ENCODE measurements around the gene TNRC6C. TPM values are rescaled to one million over a fixed set of nuclear protein-coding genes. Genes with fewer than 3 reads are reported as not detected.

Gene TNRC6C
- total RNA-seq, 4 donors from 2014 or later, result 9.1 to 32.7 (median 14.3) TPM

DNA sequence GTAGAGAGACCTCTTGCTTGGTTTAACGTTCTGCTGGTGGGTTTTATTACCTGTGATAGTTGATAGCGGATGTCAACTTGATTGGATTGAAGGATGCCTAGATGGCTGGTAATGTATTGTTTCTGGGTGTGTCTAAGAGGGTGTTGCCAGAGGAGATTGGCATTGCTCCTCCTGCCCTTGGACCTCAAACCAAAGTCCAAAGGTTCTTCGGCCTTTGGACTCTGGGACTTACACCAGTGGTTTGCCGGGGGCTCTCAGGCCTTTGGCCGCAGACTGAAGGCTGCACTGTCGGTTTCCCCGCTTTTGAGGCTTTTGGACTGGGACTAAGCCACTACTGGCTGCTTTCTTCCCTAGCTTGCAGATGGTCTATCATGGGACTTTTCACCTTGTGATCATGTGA, 17.5 kb upstream of the TNRC6C start:
- intact Hi-C loops (cut with DNase I), result no loop called here
- no peak overlapping the region for H3K27ac ChIP-seq
- no peaks in the 10 kb centered on the region for H3K27me3 ChIP-seq
- no peaks in the 10 kb centered on the region for H3K36me3 ChIP-seq
- 86 to 92% methylated on average over 7 of the region's 7 CpGs for WGBS, 2 donors
- no peaks in the 10 kb centered on the region for H3K4me1 ChIP-seq
- DNase-seq, result no peak
- H3K4me3 ChIP-seq (replicated peaks in 1 of 3), result no peak overlapping the region
- H3K9me3 ChIP-seq, result no peaks in the 10 kb centered on the region
- TF ChIP-seq POLR2A (IDR thresholded peaks at IDR 0.05), result no peak
- TF ChIP-seq, protein P1, sequence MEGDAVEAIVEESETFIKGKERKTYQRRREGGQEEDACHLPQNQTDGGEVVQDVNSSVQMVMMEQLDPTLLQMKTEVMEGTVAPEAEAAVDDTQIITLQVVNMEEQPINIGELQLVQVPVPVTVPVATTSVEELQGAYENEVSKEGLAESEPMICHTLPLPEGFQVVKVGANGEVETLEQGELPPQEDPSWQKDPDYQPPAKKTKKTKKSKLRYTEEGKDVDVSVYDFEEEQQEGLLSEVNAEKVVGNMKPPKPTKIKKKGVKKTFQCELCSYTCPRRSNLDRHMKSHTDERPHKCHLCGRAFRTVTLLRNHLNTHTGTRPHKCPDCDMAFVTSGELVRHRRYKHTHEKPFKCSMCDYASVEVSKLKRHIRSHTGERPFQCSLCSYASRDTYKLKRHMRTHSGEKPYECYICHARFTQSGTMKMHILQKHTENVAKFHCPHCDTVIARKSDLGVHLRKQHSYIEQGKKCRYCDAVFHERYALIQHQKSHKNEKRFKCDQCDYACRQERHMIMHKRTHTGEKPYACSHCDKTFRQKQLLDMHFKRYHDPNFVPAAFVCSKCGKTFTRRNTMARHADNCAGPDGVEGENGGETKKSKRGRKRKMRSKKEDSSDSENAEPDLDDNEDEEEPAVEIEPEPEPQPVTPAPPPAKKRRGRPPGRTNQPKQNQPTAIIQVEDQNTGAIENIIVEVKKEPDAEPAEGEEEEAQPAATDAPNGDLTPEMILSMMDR (IDR thresholded peaks at IDR 0.05), result no peak

DNA sequence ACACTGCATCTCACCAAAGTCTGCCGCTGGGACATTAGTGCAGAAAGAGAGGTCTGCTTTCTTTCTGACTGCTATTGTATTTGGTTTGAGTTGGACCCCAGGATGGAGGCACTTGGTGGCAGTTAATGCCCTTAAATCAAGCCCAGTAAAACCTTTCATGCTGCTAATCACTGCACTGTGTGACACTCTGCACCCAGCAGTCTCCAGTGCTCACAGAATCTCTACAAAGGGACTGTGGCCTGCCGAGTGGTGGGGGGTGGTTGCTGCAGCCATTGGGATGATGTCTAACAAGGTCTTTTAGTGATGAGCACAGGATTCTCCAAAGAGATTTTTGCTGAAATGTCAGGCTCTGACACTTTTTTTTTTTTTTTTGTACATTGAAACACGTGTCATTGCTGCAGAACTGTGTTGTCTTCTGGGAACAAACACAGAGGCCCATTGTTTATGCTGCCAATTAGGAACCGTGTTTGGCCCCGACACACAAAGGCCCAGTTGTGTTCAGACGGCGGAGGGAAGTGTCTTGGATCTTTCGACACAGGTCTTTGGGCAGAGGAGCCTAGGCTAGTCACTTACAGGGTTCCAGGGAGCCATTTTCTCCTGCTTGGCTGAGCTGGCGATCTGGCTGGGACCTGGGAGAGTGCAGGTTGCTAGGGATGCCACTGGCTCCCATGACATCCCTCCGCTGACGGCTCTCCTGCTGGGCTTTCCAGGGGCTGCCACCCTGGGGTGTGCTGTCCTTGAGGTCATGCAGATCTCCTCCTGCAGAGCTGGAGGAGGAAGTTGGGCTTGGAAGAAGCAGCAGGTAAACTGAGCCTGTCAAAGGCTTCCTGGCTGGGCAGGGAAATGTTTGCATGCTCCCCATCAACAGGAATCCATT, 16.2 kb upstream of the TNRC6C start:
- TF ChIP-seq POLR2A (IDR thresholded peaks at IDR 0.05), result no peak
- TF ChIP-seq, protein P1 (IDR thresholded peaks at IDR 0.05), result no peak
- Histone ChIP-seq H3K4me1 (no peaks in the 10 kb centered on the region), H3K27me3 (no peaks in the 10 kb centered on the region), H3K36me3 (no peaks in the 10 kb centered on the region), H3K4me3 (replicated peaks in 1 of 3) (no peak overlapping the region), H3K9me3 (no peaks in the 10 kb centered on the region), H3K27ac (no peak overlapping the region)
- intact Hi-C loops (cut with DNase I), result no loop called here
- DNase-seq, result no peak
- 77 to 90% methylated on average over 11 of the region's 11 CpGs for WGBS, 2 donors

DNA sequence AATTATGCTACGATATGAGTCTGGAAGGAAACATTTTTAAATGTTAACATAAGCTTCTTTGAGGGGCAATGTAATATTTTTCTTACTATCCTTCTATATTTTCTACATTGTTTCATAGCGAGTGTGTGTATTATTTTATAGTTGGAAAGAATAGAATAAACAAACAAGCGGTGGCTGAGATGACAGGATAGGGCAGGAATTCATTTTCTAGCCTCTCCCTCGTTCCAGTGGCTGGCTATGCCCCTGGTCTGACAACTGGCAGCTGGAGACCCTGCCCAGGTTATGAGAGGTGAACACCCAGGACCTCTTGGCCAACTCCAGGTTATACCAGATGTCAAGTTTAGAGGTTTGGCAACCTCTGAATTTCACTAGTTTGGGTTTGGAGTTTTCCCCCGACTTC, 14.5 kb upstream of the TNRC6C start:
- no peaks in the 10 kb centered on the region for H3K9me3 ChIP-seq
- H3K27ac ChIP-seq, result no peak overlapping the region
- no peaks in the 10 kb centered on the region for H3K27me3 ChIP-seq
- H3K36me3 ChIP-seq, result no peaks in the 10 kb centered on the region
- intact Hi-C loops (cut with DNase I), result no loop called here
- TF ChIP-seq POLR2A (IDR thresholded peaks at IDR 0.05), result no peak
- TF ChIP-seq, protein P1 (IDR thresholded peaks at IDR 0.05), result no peak
- no peak overlapping the region for H3K4me3 ChIP-seq (replicated peaks in 1 of 3)
- no peaks in the 10 kb centered on the region for H3K4me1 ChIP-seq
- 74 to 77% methylated on average over 5 of the region's 5 CpGs for WGBS, 2 donors
- no peak for DNase-seq

DNA sequence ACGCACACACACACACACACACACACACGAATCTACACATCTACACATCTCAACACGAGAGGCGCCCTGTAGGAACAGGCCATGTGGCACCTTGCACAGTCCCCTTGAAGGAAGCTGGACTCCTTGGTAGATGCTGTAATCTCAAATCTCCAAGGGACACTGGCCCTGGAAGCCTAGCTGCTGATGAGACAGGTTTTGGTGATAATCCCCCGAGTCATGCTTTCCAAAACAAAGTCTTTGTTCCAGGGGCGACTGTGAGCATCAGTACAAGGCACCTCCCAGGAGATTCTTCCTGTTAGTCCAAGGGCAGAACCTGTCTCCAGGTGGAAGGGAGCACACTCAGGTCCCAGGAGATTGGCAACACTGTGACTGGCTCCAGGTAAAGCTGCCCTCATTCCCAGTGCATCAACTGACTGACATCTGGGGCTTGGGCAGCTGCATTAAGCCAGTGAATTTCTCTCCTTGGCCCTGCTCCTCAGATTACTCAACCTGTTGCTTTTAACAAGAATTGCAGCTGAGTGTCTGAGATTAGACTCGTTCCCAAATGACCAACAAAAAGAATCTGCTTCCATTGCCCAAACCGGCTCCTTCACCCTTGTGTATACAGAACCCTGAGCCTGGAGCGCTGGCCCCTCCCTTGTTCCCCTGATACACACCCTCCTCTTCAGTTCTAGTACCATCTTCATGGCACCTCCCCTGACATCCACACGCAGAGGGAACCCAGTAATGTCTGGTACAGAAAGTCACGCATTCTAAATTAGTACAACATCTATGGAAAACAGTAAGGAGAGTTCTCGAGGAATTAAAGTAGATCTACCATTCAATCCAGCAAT, 13.9 kb upstream of the TNRC6C start:
- Histone ChIP-seq H3K27ac (no peak overlapping the region), H3K9me3 (no peaks in the 10 kb centered on the region), H3K27me3 (no peaks in the 10 kb centered on the region), H3K4me1 (no peaks in the 10 kb centered on the region), H3K4me3 (replicated peaks in 1 of 3) (no peak overlapping the region), H3K36me3 (no peaks in the 10 kb centered on the region)
- DNase-seq, result no peak
- intact Hi-C loops (cut with DNase I), result no loop called here
- 67 to 72% methylated on average over 12 of the region's 12 CpGs for WGBS, 2 donors
- TF ChIP-seq, protein P1 (IDR thresholded peaks at IDR 0.05), result no peak
- TF ChIP-seq POLR2A (IDR thresholded peaks at IDR 0.05), result no peak
